ENCODE data around the gene HPF1. TPM values are rescaled to one million over a fixed set of nuclear protein-coding genes. Genes with fewer than 3 reads are reported as not detected.
"Not testable (repeated sequence)": the region's sequence is repeated elsewhere in the genome, so short reads cannot be mapped to it uniquely, and the experiment has no call there.

HPF1 gene
- 10 to 100 TPM in 3 of 4 donors, 1 to 10 TPM in 1; 8.7 to 32.4 (median 20.3) TPM for total RNA-seq

DNA sequence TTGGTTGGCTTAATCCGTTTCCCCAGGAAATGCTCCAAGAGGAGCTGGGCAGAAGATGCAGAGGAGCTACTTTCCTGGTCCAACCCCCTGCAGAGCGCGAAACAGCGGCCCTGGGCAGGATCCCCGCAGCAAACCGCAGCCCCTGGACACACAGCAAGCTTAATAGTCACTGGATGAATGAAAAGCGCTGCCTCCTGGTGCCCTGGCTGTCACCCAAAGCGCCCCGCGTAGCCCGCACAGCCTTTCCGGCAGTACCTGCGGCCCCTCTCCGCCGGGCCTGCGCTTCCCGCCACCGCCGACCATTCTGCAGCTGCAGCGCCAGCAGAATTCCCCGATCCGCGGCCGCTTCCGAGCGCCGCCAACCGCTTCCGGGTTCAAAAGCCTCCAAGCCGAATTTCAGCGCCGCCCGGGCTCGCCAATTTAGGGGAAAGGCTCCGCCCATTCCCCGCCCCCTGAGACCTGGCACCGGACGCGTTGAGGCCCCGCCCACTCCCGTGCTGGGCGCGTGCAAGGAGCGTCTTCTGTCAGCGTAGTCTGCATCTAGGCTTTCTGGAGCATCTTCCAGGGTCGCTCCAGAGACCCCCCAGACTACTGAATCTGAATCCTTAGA, at the start of gene HPF1:
HPF1 (minus strand) TSS at position 370 of the 610 bp plus-strand sequence; CDS start at position 303, 67 bp downstream.
- DNase-seq (ENCODE audit: low spot score in 2 of 2): peak; percentile 93 to 99
- 0 to 1% methylated on average over 31 to 37 of the region's 46 CpGs for WGBS, 2 donors
- TF ChIP-seq, protein P1, sequence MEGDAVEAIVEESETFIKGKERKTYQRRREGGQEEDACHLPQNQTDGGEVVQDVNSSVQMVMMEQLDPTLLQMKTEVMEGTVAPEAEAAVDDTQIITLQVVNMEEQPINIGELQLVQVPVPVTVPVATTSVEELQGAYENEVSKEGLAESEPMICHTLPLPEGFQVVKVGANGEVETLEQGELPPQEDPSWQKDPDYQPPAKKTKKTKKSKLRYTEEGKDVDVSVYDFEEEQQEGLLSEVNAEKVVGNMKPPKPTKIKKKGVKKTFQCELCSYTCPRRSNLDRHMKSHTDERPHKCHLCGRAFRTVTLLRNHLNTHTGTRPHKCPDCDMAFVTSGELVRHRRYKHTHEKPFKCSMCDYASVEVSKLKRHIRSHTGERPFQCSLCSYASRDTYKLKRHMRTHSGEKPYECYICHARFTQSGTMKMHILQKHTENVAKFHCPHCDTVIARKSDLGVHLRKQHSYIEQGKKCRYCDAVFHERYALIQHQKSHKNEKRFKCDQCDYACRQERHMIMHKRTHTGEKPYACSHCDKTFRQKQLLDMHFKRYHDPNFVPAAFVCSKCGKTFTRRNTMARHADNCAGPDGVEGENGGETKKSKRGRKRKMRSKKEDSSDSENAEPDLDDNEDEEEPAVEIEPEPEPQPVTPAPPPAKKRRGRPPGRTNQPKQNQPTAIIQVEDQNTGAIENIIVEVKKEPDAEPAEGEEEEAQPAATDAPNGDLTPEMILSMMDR (IDR thresholded peaks at IDR 0.05): no peak
- TF ChIP-seq POLR2A (IDR thresholded peaks at IDR 0.05): no peak
- peak within 1 kb of the TSS; percentile 50 for H3K4me3 ChIP-seq (ENCODE audit: low read depth, poor library complexity, severe bottlenecking)
- intact Hi-C loops (cut with DNase I; ENCODE audit: low total_unique reads): no loop called here

GRCh38 chr4:169806770-169807169, 49.0 kb upstream of the HPF1 start:
- 90 to 93% methylated on average over 3 of the region's 3 CpGs for WGBS, 2 donors
- DNase-seq (ENCODE audit: low spot score in 2 of 2); intact Hi-C loops (cut with DNase I; ENCODE audit: low total_unique reads): not testable (repeated sequence)

GRCh38 chr4:169803413-169803812, 45.7 kb upstream of the HPF1 start:
- TF ChIP-seq, protein P1 (IDR thresholded peaks at IDR 0.05): no peak
- TF ChIP-seq POLR2A (IDR thresholded peaks at IDR 0.05): no peak
- intact Hi-C loops (cut with DNase I; ENCODE audit: low total_unique reads): no loop called here
- WGBS, 2 donors: 72 to 81% methylated on average over 7 of the region's 7 CpGs

More at GRCh38 chr4:169806770-169807169, 49.0 kb upstream of the HPF1 start:
- not testable (repeated sequence) for H3K4me3 ChIP-seq (ENCODE audit: low read depth, poor library complexity, severe bottlenecking)

DNA sequence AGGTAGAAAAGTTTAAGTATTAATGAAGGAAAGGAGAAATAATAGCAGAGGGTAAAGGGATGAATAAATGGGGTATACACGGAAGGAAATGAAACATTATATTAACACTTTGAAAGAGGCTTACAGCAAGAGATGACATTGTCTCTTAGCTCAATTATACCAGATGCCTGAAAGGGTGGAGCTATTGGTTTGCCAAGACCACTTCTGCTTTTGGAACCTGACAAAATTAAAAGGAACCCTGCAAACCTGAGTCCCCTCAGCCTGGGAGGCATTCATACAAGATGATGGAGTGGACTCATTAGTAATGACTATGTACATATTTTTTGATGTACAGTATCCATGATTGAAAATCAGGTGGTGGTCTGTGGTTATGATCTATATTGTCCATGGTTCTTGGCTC, 45.1 kb upstream of the HPF1 start:
- intact Hi-C loops (cut with DNase I; ENCODE audit: low total_unique reads): no loop called here
- TF ChIP-seq POLR2A (IDR thresholded peaks at IDR 0.05): no peak
- TF ChIP-seq, protein P1 (IDR thresholded peaks at IDR 0.05): no peak
- no peak overlapping the region for H3K4me3 ChIP-seq (ENCODE audit: low read depth, poor library complexity, severe bottlenecking)
- no peak for DNase-seq (ENCODE audit: low spot score in 2 of 2)
- 65 to 68% methylated on average over 1 of the region's 1 CpG for WGBS, 2 donors

More at GRCh38 chr4:169803413-169803812, 45.7 kb upstream of the HPF1 start:
- no peak for DNase-seq (ENCODE audit: low spot score in 2 of 2)
- no peak overlapping the region for H3K4me3 ChIP-seq (ENCODE audit: low read depth, poor library complexity, severe bottlenecking)

DNA sequence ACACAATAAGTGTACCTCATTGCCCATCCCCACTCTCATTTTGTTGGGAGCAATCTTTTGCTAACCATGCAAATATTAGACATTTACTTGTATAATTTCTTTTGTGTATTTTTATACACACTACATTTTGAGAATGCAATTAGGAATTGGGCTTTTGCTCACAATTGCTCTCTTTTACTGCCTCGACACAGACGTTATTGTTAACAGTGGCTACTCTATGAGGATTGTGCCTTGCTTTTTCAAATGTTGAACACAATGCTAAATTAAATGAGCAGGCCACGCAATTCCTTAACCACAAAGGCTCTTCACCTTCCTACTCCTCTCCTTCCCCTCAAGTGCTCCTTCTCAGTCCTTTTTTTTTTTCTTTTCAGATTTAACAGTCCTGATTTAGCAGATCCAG, 42.8 kb upstream of the HPF1 start:
- no peak for TF ChIP-seq POLR2A (IDR thresholded peaks at IDR 0.05)
- TF ChIP-seq, protein P1 (IDR thresholded peaks at IDR 0.05): no peak
- intact Hi-C loops (cut with DNase I; ENCODE audit: low total_unique reads): no loop called here
- WGBS, 2 donors: 78 to 90% methylated on average over 3 of the region's 3 CpGs

DNA sequence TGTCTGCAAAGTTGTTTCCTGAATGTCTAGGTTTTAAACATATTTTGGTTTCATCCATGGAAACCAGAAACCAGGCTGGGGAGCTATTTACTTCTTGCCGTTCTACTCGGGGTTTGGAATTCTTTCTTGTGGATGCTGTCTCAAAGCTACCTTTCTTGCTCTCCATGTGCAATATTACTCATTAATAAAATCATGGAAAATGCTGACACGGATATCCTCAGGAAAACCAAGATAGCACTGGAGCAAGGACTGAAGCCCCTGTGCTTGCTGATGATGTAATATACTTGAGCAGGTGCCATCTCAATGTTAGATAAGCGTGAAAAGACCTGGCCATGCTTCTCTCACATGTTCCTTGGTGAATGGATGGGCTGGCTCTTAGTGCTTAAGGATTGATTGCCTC, 41.5 kb upstream of the HPF1 start:
- no peak overlapping the region for H3K4me3 ChIP-seq (ENCODE audit: low read depth, poor library complexity, severe bottlenecking)
- intact Hi-C loops (cut with DNase I; ENCODE audit: low total_unique reads): no loop called here
- no peak for DNase-seq (ENCODE audit: low spot score in 2 of 2)
- TF ChIP-seq, protein P1 (IDR thresholded peaks at IDR 0.05): no peak
- TF ChIP-seq POLR2A (IDR thresholded peaks at IDR 0.05): no peak
- 83 to 91% methylated on average over 4 of the region's 4 CpGs for WGBS, 2 donors

More for the DNA sequence above, 42.8 kb upstream of the HPF1 start:
- no peak overlapping the region for H3K4me3 ChIP-seq (ENCODE audit: low read depth, poor library complexity, severe bottlenecking)
- DNase-seq (ENCODE audit: low spot score in 2 of 2): no peak
